Kidney epithelial cell (primary cell): Measurements from ENCODE around the gene KCNT2. TPM values are rescaled to one million over a fixed set of nuclear protein-coding genes. Genes with fewer than 3 reads are reported as not detected.

Source experiments
- DNase-seq: peaks from one replicate; pipeline ENCODE4 v3.0.0-alpha.2; 2010; ENCODE audit warnings: low read depth
- H3K27me3 ChIP-seq: 2 replicates; pipeline ENCODE4 v1.6.0; 2011; ENCODE audit warnings: low read length; ENCODE audit not compliant: control insufficient read depth, insufficient read depth
- H3K36me3 ChIP-seq: 2 replicates; pipeline ENCODE4 v1.5.1; 2011; ENCODE audit warnings: low read length; ENCODE audit not compliant: control insufficient read depth, insufficient read depth
- H3K4me3 ChIP-seq: 2 replicates; pipeline ENCODE4 v1.5.1; 2011; ENCODE audit warnings: low read depth, mild to moderate bottlenecking, control low read depth, low read length
- CTCF ChIP-seq: IDR thresholded peaks from 2 replicates; pipeline ENCODE4 v1.5.1; 2011; ENCODE audit warnings: mild to moderate bottlenecking, moderate library complexity, low read length, control low read depth, inconsistent platforms; ENCODE audit not compliant: insufficient read depth, poor library complexity, severe bottlenecking
- total RNA-seq: library from RNA; depleted of rRNA; stranded (reverse); fragments of >200 nt; gene quantifications from 2 replicates; pipeline ENCODE4 v1.2.3, GENCODE V29; 2015

Gene KCNT2
- total RNA-seq, 1 donor from 2014 or later: 1.8 TPM

GRCh38 chr1:196459383-196459782, 148.9 kb downstream of the KCNT2 start:
- Histone ChIP-seq H3K36me3 (no peaks in the 10 kb centered on the region), H3K4me3 (no peak overlapping the region), H3K27me3 (no peaks in the 10 kb centered on the region)
- DNase-seq: no peak
- no peak for TF ChIP-seq CTCF

- no peak for TF ChIP-seq CTCF
- Histone ChIP-seq H3K36me3 (no peaks in the 10 kb centered on the region), H3K27me3 (no peaks in the 10 kb centered on the region), H3K4me3 (no peak overlapping the region)
- DNase-seq: no peak
These were observed 153.4 kb downstream of the KCNT2 start for GRCh38 chr1:196454792-196455191.

- no peak for DNase-seq
- Histone ChIP-seq H3K4me3 (no peak overlapping the region), H3K27me3 (no peaks in the 10 kb centered on the region), H3K36me3 (no peaks in the 10 kb centered on the region)
- TF ChIP-seq CTCF: no peak
These were observed 157.1 kb downstream of the KCNT2 start for GRCh38 chr1:196451103-196451502.

GRCh38 chr1:196450143-196451095, 157.8 kb downstream of the KCNT2 start:
- DNase-seq: no peak
- no peak overlapping the region for H3K4me3 ChIP-seq
- no peak for TF ChIP-seq CTCF
- no peaks in the 10 kb centered on the region for H3K36me3 ChIP-seq
- no peaks in the 10 kb centered on the region for H3K27me3 ChIP-seq

DNA sequence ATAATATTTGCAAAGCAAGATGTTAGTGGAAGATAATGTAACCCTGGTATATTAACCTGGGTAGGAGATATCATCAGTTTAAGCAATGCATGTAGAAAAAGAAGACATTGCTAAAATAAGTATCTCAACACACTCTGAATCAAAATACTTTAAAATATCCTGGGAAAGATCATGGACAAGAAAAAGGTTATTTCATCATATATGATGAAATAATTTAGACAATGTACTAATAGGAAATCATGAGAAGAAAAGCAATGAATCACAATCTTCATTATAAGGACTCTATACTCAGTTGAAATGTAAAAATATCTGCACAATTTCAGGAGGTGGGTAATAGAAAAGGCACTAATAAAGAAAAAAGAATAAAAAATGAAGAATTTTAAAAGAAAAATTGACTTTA, 158.8 kb downstream of the KCNT2 start:
- Histone ChIP-seq H3K4me3 (no peak overlapping the region), H3K27me3 (no peaks in the 10 kb centered on the region), H3K36me3 (no peaks in the 10 kb centered on the region)
- TF ChIP-seq CTCF: no peak
- no peak for DNase-seq
